Glutamatergic neuron (in vitro differentiated cells): ENCODE results near the gene GSAP. TPM values are rescaled to one million over a fixed set of nuclear protein-coding genes. Genes with fewer than 3 reads are reported as not detected.

Experiments used
- DNase-seq: peaks from one replicate; pipeline ENCODE4 v3.0.0; 2022
- H3K27ac Mint-ChIP-seq: one replicate; pipeline ENCODE4 v1.8.0; 2020; ENCODE audit warnings: mild to moderate bottlenecking, mixed read lengths, inconsistent platforms; ENCODE audit not compliant: unreplicated experiment
- H3K27me3 Mint-ChIP-seq: one replicate; pipeline ENCODE4 v1.8.0; 2020; ENCODE audit warnings: mild to moderate bottlenecking, moderate library complexity, mixed read lengths, inconsistent platforms; ENCODE audit not compliant: unreplicated experiment
- H3K36me3 Mint-ChIP-seq: one replicate; pipeline ENCODE4 v1.8.0; 2020; ENCODE audit warnings: mild to moderate bottlenecking, mixed read lengths, inconsistent platforms; ENCODE audit not compliant: unreplicated experiment
- H3K4me1 Mint-ChIP-seq: one replicate; pipeline ENCODE4 v1.8.0; 2020; ENCODE audit warnings: mild to moderate bottlenecking, low read depth, mixed read lengths, inconsistent platforms; ENCODE audit not compliant: unreplicated experiment
- H3K4me3 Mint-ChIP-seq: one replicate; pipeline ENCODE4 v1.8.0; 2020; ENCODE audit warnings: mild to moderate bottlenecking, mixed read lengths, inconsistent platforms; ENCODE audit not compliant: unreplicated experiment
- H3K9me3 Mint-ChIP-seq: one replicate; pipeline ENCODE4 v1.8.0; 2020; ENCODE audit warnings: mild to moderate bottlenecking, moderate library complexity, mixed read lengths, inconsistent platforms; ENCODE audit not compliant: unreplicated experiment
- CTCF ChIP-seq: fragments of 200-600 bp; sonication (generic); IDR thresholded peaks from one replicate; pipeline ENCODE4 v1.5.0; 2021; ENCODE audit not compliant: partially characterized antibody, unreplicated experiment
- total RNA-seq: library from RNA; stranded (reverse); fragmentation: NEBNext Ultra II Directional; extraction: Animal tissue kit (Norgen Biotek cat#: 25700); gene quantifications from one replicate; pipeline ENCODE4 v1.2.1, GENCODE V29; 2021; ENCODE audit not compliant: unreplicated experiment

Gene GSAP
- total RNA-seq, 1 donor from 2014 or later: 0.76 TPM

GRCh38 chr7:77396894-77397547 is 19.1 kb downstream of the GSAP start:
- H3K36me3 Mint-ChIP-seq: no peaks in the 10 kb centered on the region
- no peak overlapping the region for H3K4me3 Mint-ChIP-seq
- H3K27me3 Mint-ChIP-seq: no peaks in the 10 kb centered on the region
- TF ChIP-seq CTCF: no peak
- H3K9me3 Mint-ChIP-seq: peaks cover 2% of the 10 kb centered on the region
- peaks cover 7% of the 10 kb centered on the region for H3K4me1 Mint-ChIP-seq
- H3K27ac Mint-ChIP-seq: no peak overlapping the region
- no peak for DNase-seq

GRCh38 chr7:77395626-77396025 is 20.5 kb downstream of the GSAP start:
- DNase-seq: no peak
- no peak for TF ChIP-seq CTCF
- no peak overlapping the region for H3K27ac Mint-ChIP-seq
- H3K9me3 Mint-ChIP-seq: peaks cover 2% of the 10 kb centered on the region
- H3K4me1 Mint-ChIP-seq: peaks cover 7% of the 10 kb centered on the region
- no peak overlapping the region for H3K4me3 Mint-ChIP-seq
- no peaks in the 10 kb centered on the region for H3K36me3 Mint-ChIP-seq
- H3K27me3 Mint-ChIP-seq: no peaks in the 10 kb centered on the region

- Mint-ChIP-seq H3K4me1 (peaks cover 7% of the 10 kb centered on the region), H3K27ac (no peak overlapping the region), H3K9me3 (peaks cover 2% of the 10 kb centered on the region), H3K27me3 (no peaks in the 10 kb centered on the region), H3K36me3 (no peaks in the 10 kb centered on the region), H3K4me3 (no peak overlapping the region)
- TF ChIP-seq CTCF: no peak
- no peak for DNase-seq
Measured at GRCh38 chr7:77393954-77394353, 22.2 kb downstream of the GSAP start.

- Mint-ChIP-seq H3K4me3 (no peak overlapping the region), H3K27me3 (no peaks in the 10 kb centered on the region), H3K9me3 (peaks cover 2% of the 10 kb centered on the region), H3K36me3 (no peaks in the 10 kb centered on the region), H3K27ac (no peak overlapping the region), H3K4me1 (peaks cover 7% of the 10 kb centered on the region)
- DNase-seq: no peak
- no peak for TF ChIP-seq CTCF
Measured at GRCh38 chr7:77393261-77393660, 22.9 kb downstream of the GSAP start.

GRCh38 chr7:77391230-77391629 is 24.9 kb downstream of the GSAP start:
- H3K4me1 Mint-ChIP-seq: peaks cover 9% of the 10 kb centered on the region
- no peaks in the 10 kb centered on the region for H3K36me3 Mint-ChIP-seq
- DNase-seq: no peak
- TF ChIP-seq CTCF: no peak
- no peak overlapping the region for H3K4me3 Mint-ChIP-seq
- peaks cover 2% of the 10 kb centered on the region for H3K9me3 Mint-ChIP-seq
- H3K27ac Mint-ChIP-seq: no peak overlapping the region
- no peaks in the 10 kb centered on the region for H3K27me3 Mint-ChIP-seq
